Erythroblast (primary cell): ENCODE data around the gene SLC29A1.

ENCODE experiments used
- GATA1 ChIP-seq: IDR thresholded peaks from 2 replicates; pipeline ENCODE4 v1.6.1; 2011; ENCODE audit warnings: low read depth, mild to moderate bottlenecking, control low read depth, low read length, moderate library complexity
- POLR2A ChIP-seq: IDR thresholded peaks from 2 replicates; pipeline ENCODE4 v1.6.1; 2011; ENCODE audit warnings: mild to moderate bottlenecking, low read length

DNA sequence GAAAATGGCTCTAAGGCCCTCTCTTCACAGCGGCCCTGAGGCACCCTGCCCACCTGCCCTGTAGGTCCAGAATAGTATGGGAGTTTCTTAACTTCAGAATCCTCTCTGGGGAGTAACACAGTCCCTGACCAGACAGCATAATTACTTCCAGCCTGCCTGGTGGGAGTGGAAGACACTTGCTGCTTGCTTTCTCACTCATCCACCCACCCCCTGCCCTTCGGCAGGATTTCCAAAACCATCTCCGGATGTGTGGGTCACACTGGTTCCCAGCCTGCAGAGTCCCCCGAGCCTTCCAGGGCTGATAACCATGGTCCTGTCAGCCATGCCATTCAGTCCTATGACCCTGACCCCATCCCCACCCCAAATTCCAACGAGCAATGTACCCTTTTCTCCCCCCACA is 5.4 kb downstream of the SLC29A1 start:
- TF ChIP-seq POLR2A = no peak
- no peak for TF ChIP-seq GATA1
